Activated naive CD8-positive, alpha-beta T cell treated with anti-CD3 and anti-CD28 coated beads for 36 hours (primary cell): ENCODE data around the gene SUGP2. TPM values are rescaled to one million over a fixed set of nuclear protein-coding genes. Genes with fewer than 3 reads are reported as not detected.
"Not testable (repeated sequence)": the region's sequence is repeated elsewhere in the genome, so short reads cannot be mapped to it uniquely, and the experiment has no call there.

Source experiments
- DNase-seq: peaks from one replicate; pipeline ENCODE4 v3.0.0; 2021
- H3K27ac Mint-ChIP-seq: one replicate; pipeline ENCODE4 v1.8.0; 2022; ENCODE audit warnings: mild to moderate bottlenecking, moderate library complexity, mixed read lengths
- H3K27me3 Mint-ChIP-seq: one replicate; pipeline ENCODE4 v1.8.0; 2022; ENCODE audit warnings: mild to moderate bottlenecking, mixed read lengths
- H3K36me3 Mint-ChIP-seq: one replicate; pipeline ENCODE4 v1.8.0; 2021; ENCODE audit warnings: mild to moderate bottlenecking, mixed read lengths
- H3K4me1 Mint-ChIP-seq: one replicate; pipeline ENCODE4 v1.8.0; 2021; ENCODE audit warnings: mixed read lengths
- H3K4me3 Mint-ChIP-seq: one replicate; pipeline ENCODE4 v1.8.0; 2022; ENCODE audit warnings: mild to moderate bottlenecking, moderate library complexity, mixed read lengths
- H3K9me3 Mint-ChIP-seq: one replicate; pipeline ENCODE4 v1.8.0; 2022; ENCODE audit warnings: mixed read lengths
- total RNA-seq, 2 experiments: library from RNA; stranded (reverse); gene quantifications; one replicate each; pipeline ENCODE4 v1.2.3, GENCODE V29; 2021

The SUGP2 gene
- total RNA-seq, 2 experiments from 2014 or later: 74.2 to 81.8 TPM

DNA sequence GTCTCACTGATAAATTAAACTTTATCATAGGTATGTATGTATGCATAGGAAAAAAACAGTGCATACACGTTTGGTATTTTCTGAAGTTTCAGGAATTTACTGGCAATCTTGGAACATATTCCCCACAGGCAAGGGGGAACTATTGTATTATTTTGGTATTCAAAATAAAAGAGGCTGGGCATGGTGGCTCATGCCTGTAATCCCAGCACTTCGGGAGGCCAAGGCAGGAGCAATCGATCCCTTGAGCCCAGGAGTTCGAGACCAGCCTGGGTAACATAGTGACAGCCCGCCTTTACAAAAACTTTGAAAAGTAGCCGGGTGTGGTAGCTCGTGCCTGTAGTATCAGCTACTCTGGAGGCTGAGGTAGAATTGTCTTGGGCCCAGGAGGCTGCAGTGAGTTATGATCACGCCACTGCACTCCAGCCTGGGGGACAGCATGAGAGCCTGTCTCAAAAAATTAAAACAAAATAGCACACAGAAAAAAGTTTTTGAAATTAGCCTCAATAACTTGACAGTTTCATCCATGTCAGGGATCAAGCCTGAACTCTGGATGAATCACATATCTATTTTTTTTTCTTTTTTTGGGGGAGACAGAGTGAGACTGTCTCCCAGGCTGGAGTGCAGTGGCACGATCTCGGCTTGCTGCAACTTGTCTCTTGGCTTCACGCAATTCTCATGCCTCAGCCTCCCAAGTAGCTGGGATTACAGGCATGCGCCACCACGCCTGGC is 63.2 kb downstream of the SUGP2 start:
- Mint-ChIP-seq H3K4me1 (no peaks in the 10 kb centered on the region), H3K36me3 (no peaks in the 10 kb centered on the region)

GRCh38 chr19:18967358-18968146 is 65.8 kb downstream of the SUGP2 start:
- H3K27ac Mint-ChIP-seq: no peak overlapping the region
- no peak for DNase-seq
- H3K4me1 Mint-ChIP-seq: no peaks in the 10 kb centered on the region
- no peak overlapping the region for H3K4me3 Mint-ChIP-seq
- H3K36me3 Mint-ChIP-seq: no peaks in the 10 kb centered on the region
- no peaks in the 10 kb centered on the region for H3K9me3 Mint-ChIP-seq
- peaks cover 22% of the 10 kb centered on the region for H3K27me3 Mint-ChIP-seq

More for the DNA sequence above, 63.2 kb downstream of the SUGP2 start:
- no peak overlapping the region for H3K4me3 Mint-ChIP-seq
- no peak overlapping the region for H3K27ac Mint-ChIP-seq
- H3K27me3 Mint-ChIP-seq: peaks cover 21% of the 10 kb centered on the region
- no peaks in the 10 kb centered on the region for H3K9me3 Mint-ChIP-seq
- no peak for DNase-seq

GRCh38 chr19:18966307-18966706 is 67.0 kb downstream of the SUGP2 start:
- Mint-ChIP-seq H3K27me3 (peaks cover 34% of the 10 kb centered on the region), H3K4me1 (peaks cover 4% of the 10 kb centered on the region)
- no peak for DNase-seq

GRCh38 chr19:18964121-18964520 is 69.2 kb downstream of the SUGP2 start:
- H3K4me1 Mint-ChIP-seq: peaks cover 4% of the 10 kb centered on the region
- DNase-seq: no peak
- H3K4me3 Mint-ChIP-seq: no peak overlapping the region
- no peaks in the 10 kb centered on the region for H3K9me3 Mint-ChIP-seq
- peaks cover 29% of the 10 kb centered on the region for H3K27me3 Mint-ChIP-seq
- H3K27ac Mint-ChIP-seq: no peak overlapping the region
- H3K36me3 Mint-ChIP-seq: no peaks in the 10 kb centered on the region

More at GRCh38 chr19:18966307-18966706, 67.0 kb downstream of the SUGP2 start:
- no peaks in the 10 kb centered on the region for H3K36me3 Mint-ChIP-seq
- H3K4me3 Mint-ChIP-seq: no peak overlapping the region
- H3K9me3 Mint-ChIP-seq: no peaks in the 10 kb centered on the region
- no peak overlapping the region for H3K27ac Mint-ChIP-seq

GRCh38 chr19:18961767-18962620 is 71.3 kb downstream of the SUGP2 start:
- H3K9me3 Mint-ChIP-seq: no peaks in the 10 kb centered on the region
- H3K27ac Mint-ChIP-seq: no peak overlapping the region
- no peak overlapping the region for H3K4me3 Mint-ChIP-seq
- peaks cover 4% of the 10 kb centered on the region for H3K4me1 Mint-ChIP-seq
- H3K27me3 Mint-ChIP-seq: peaks cover 29% of the 10 kb centered on the region
- peak; percentile 21 for DNase-seq
- no peaks in the 10 kb centered on the region for H3K36me3 Mint-ChIP-seq

DNA sequence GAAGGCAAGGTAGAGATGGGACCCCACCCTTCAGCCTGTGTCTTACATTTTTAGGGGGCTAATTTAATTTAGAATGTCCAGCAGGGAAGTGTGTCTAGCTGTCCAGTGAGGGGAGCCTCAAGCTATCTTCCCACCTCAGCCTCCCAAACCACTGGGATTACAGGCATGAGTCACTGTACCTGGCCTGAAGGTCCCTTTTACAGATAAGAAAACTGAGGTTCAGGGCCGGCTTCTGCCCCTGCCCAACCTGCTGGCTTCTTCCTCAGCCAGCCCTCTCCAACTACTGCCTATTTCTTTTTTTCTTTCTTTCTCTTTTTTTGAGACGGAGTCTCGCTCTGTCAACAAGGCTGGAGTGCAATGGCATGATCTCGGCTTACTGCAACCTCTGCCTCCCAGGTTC is 72.9 kb downstream of the SUGP2 start:
- no peak for DNase-seq
- Mint-ChIP-seq H3K27me3 (peaks cover 21% of the 10 kb centered on the region), H3K9me3 (no peaks in the 10 kb centered on the region), H3K4me3 (no peak overlapping the region), H3K27ac (no peak overlapping the region), H3K36me3 (no peaks in the 10 kb centered on the region), H3K4me1 (peaks cover 4% of the 10 kb centered on the region)

GRCh38 chr19:18955042-18955441 is 78.3 kb downstream of the SUGP2 start:
- no peak for DNase-seq
- Mint-ChIP-seq H3K9me3 (no peaks in the 10 kb centered on the region), H3K27ac (no peak overlapping the region), H3K4me1 (no peaks in the 10 kb centered on the region), H3K36me3 (no peaks in the 10 kb centered on the region), H3K4me3 (no peak overlapping the region), H3K27me3 (no peaks in the 10 kb centered on the region)

DNA sequence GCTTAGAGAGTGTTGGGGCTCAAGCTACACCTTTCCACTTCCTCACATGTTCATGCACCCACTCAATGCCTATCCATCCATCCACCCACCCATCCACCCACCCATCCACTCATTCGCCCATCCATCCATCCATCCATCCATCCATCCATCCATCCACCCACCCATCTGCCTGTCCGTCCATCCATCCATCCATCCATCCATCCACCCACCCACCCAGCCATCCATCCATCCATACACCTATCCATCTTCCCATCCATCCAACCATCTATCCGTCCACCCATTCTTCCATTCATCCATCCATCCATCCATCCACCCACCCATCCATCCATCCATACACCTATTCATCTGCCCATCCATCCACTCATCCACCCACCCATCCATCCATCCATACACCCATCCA is 79.2 kb downstream of the SUGP2 start:
- Mint-ChIP-seq H3K36me3 (no peaks in the 10 kb centered on the region), H3K9me3 (no peaks in the 10 kb centered on the region), H3K4me1 (no peaks in the 10 kb centered on the region), H3K4me3 (no peak overlapping the region), H3K27ac (no peak overlapping the region), H3K27me3 (no peaks in the 10 kb centered on the region)
- DNase-seq: no peak

- not testable (repeated sequence) for H3K36me3 Mint-ChIP-seq, DNase-seq, H3K4me3 Mint-ChIP-seq, H3K9me3 Mint-ChIP-seq, H3K27me3 Mint-ChIP-seq, H3K27ac Mint-ChIP-seq, H3K4me1 Mint-ChIP-seq
These were observed 80.8 kb downstream of the SUGP2 start for GRCh38 chr19:18952364-18953003.

DNA sequence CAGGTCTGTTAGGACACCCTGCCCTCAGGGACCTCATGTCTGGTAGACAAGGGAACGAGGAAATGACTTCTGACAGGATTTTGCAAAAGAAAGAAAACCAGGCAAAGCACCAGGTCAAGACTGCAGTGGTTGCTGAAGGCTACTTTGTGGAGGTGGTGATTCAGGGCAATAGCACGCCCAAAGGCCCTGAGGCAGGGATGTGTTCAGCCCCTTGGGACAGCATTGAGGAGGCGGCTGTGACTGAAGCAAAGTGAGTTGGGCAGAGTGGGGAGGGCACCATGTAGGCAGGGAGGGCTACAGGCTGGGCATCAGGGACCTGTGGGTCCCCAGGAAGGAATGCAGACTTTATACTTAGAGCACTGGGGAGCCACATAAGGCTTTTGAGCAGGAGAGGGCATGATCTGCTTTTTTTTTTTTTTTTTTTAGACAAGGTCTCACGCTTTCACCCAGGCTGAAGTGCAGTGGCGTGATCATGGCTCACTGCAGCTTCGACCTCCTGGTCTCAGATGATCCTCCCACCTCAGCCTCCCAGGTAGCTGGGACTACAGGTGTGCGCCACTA is 81.5 kb downstream of the SUGP2 start:
- Mint-ChIP-seq H3K36me3 (no peaks in the 10 kb centered on the region), H3K27me3 (no peaks in the 10 kb centered on the region), H3K4me1 (no peaks in the 10 kb centered on the region), H3K4me3 (no peak overlapping the region), H3K9me3 (no peaks in the 10 kb centered on the region), H3K27ac (no peak overlapping the region)
- no peak for DNase-seq

DNA sequence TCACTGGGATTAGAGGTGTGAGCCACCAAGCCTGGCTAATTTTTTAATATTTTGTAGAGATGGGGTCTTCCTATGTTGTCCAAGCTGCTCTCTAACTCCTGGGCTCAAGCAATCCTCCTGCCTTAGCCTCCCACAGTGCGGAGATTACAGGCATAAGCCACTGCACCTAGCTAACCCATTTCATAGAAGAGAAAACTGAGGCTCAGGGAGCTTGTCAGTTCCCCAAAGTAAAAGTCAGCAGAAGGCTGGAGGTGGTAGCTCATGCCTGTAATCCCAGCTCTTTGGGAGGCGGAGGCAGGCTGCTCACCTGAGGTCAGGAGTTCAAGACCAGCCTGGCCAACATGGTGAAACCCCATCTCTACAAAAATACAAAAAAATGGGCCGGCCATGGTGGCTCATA is 83.5 kb downstream of the SUGP2 start:
- Mint-ChIP-seq H3K4me1 (no peaks in the 10 kb centered on the region), H3K27ac (no peak overlapping the region), H3K9me3 (no peaks in the 10 kb centered on the region), H3K36me3 (no peaks in the 10 kb centered on the region), H3K27me3 (peaks cover 5% of the 10 kb centered on the region), H3K4me3 (no peak overlapping the region)
- no peak for DNase-seq

- Mint-ChIP-seq H3K4me1 (no peaks in the 10 kb centered on the region), H3K36me3 (no peaks in the 10 kb centered on the region), H3K27ac (no peak overlapping the region), H3K9me3 (no peaks in the 10 kb centered on the region), H3K27me3 (peaks cover 5% of the 10 kb centered on the region), H3K4me3 (no peak overlapping the region)
- DNase-seq: no peak
These were observed 84.4 kb downstream of the SUGP2 start for GRCh38 chr19:18948976-18949356.

DNA sequence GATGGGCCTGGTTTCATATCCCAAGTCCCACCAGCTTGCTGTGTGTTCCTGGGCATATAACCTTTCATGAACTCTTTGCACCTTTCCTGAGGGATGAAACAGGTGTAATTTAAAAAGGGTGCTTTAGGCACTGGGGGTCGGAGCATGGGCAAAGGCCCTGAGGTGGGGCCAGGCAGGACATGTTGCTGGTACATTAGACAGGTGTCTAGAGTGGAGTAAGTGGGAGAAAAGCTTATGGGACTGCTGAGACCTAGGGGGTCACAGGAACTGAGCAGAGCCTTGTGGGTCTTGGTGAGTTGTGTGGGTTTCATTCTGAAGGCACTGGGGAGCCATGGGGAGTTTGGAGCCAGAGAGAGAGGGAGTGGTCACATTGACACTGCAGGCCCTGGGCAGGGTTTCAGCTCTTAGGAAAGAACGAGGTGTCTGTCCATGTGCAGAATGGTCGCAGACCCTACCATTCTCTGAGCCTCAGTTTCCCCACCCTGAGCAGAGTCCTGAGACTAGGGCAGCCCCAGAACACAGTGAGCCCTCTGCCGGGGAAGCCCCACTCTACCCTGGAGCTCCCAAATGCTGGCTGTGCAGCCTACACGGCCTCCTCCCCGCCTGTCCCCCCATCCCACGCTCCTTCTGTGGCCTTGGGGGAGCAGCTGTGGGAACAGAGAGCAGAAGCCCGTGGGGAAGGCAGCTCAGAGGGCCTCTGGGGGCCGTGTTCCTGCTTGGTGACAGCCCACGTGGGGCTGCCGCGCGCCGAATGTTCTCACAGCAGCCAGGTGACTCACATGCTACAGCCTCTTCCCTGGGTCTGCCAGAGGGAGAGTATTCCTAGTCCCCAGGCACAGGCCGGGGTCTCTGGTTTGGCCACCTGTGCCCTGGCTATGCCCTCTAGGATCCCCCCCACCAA is 85.0 kb downstream of the SUGP2 start:
- DNase-seq: no peak
- no peak overlapping the region for H3K4me3 Mint-ChIP-seq
- H3K9me3 Mint-ChIP-seq: no peaks in the 10 kb centered on the region
- H3K4me1 Mint-ChIP-seq: no peaks in the 10 kb centered on the region
- peaks cover 5% of the 10 kb centered on the region for H3K27me3 Mint-ChIP-seq
- no peak overlapping the region for H3K27ac Mint-ChIP-seq
- no peaks in the 10 kb centered on the region for H3K36me3 Mint-ChIP-seq

DNA sequence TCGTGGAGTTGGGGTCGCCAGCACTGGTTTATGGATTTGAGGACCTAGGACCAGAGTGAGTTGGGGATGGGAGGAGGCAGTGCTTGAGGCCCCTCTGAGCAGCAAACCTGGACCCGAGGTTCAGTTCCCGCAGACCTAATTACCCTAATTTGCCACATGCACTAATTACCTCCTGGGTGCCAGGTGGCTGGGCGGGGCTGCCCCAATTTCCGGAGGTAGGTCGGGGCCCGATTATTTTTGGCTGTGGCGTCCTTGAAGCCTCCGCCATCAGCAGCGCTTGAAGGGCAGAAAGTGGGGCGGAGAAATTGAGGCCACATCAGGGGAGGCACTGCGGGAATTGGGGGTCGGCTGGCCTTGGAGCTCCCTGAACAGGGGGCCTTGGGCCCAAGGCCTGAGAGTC is 86.4 kb downstream of the SUGP2 start:
- no peaks in the 10 kb centered on the region for H3K36me3 Mint-ChIP-seq
- no peaks in the 10 kb centered on the region for H3K9me3 Mint-ChIP-seq
- DNase-seq: no peak
- H3K27me3 Mint-ChIP-seq: peaks cover 16% of the 10 kb centered on the region
- no peak overlapping the region for H3K27ac Mint-ChIP-seq
- H3K4me3 Mint-ChIP-seq: no peak overlapping the region
- no peaks in the 10 kb centered on the region for H3K4me1 Mint-ChIP-seq
